Trophoblast cell (in vitro differentiated cells and primary cell): ENCODE results near the gene SPATC1L. TPM values are rescaled to one million over a fixed set of nuclear protein-coding genes. Genes with fewer than 3 reads are reported as not detected.

Source experiments
- DNase-seq, 2 donors: peaks; one replicate each; pipeline ENCODE4 v3.0.0-alpha.2; 2016
- H2AFZ ChIP-seq: 2 replicates; pipeline ENCODE4 v1.6.1; 2013; ENCODE audit warnings: low read length, moderate library complexity, mild to moderate bottlenecking; ENCODE audit not compliant: insufficient read depth, poor library complexity
- H2AK5ac ChIP-seq: 2 replicates; pipeline ENCODE4 v1.6.1; 2013; ENCODE audit warnings: mild to moderate bottlenecking, low read length
- H2BK120ac ChIP-seq: 2 replicates; pipeline ENCODE4 v1.6.1; 2013; ENCODE audit warnings: low read length, mild to moderate bottlenecking, moderate library complexity; ENCODE audit not compliant: insufficient read depth, poor library complexity
- H2BK12ac ChIP-seq: 2 replicates; pipeline ENCODE4 v1.6.1; 2013; ENCODE audit warnings: mild to moderate bottlenecking, low read length, moderate library complexity
- H2BK5ac ChIP-seq: 2 replicates; pipeline ENCODE4 v1.6.1; 2013; ENCODE audit warnings: low read length, low read depth, moderate library complexity, mild to moderate bottlenecking; ENCODE audit not compliant: poor library complexity
- H3K14ac ChIP-seq: 2 replicates; pipeline ENCODE4 v1.6.1; 2013; ENCODE audit warnings: mild to moderate bottlenecking, low read length
- H3K18ac ChIP-seq: 2 replicates; pipeline ENCODE4 v1.6.1; 2013; ENCODE audit warnings: mild to moderate bottlenecking, low read length
- H3K23ac ChIP-seq: 2 replicates; pipeline ENCODE4 v1.6.1; 2013; ENCODE audit warnings: low read length
- H3K27ac ChIP-seq: 2 replicates; pipeline ENCODE4 v1.5.1; 2013; ENCODE audit warnings: low read depth, mild to moderate bottlenecking, inconsistent platforms, low read length, moderate library complexity
- H3K27me3 ChIP-seq: 2 replicates; pipeline ENCODE4 v1.6.1; 2013; ENCODE audit warnings: inconsistent platforms, mild to moderate bottlenecking, low read length, moderate library complexity; ENCODE audit not compliant: insufficient read depth
- H3K36me3 ChIP-seq, 2 experiments: 1 replicate in 1 of 2; 2 replicates in 1 of 2; pipeline ENCODE4 v1.6.1; 2013; ENCODE audit warnings: low read length in 2 of 2, mild to moderate bottlenecking in 2 of 2, moderate library complexity in 1 of 2; ENCODE audit not compliant: insufficient read depth in 2 of 2, control insufficient read depth in 1 of 2
- H3K4ac ChIP-seq: 2 replicates; pipeline ENCODE4 v1.6.1; 2013; ENCODE audit warnings: low read depth, mild to moderate bottlenecking, low read length, moderate library complexity
- H3K4me1 ChIP-seq, 2 experiments: 1 replicate in 1 of 2; 2 replicates in 1 of 2; pipeline ENCODE4 v1.6.1; 2013; ENCODE audit warnings: low read length in 2 of 2, mild to moderate bottlenecking in 2 of 2, moderate library complexity in 1 of 2; ENCODE audit not compliant: insufficient read depth in 2 of 2, control insufficient read depth in 1 of 2
- H3K4me2 ChIP-seq: 2 replicates; pipeline ENCODE4 v1.6.1; 2013; ENCODE audit warnings: inconsistent platforms, mild to moderate bottlenecking, low read length, moderate library complexity
- H3K4me3 ChIP-seq: 2 replicates; pipeline ENCODE4 v1.5.1; 2013; ENCODE audit warnings: mild to moderate bottlenecking, low read depth, low read length, inconsistent platforms
- H3K79me1 ChIP-seq: one replicate; pipeline ENCODE4 v1.6.1; 2013; ENCODE audit warnings: low read length
- H3K79me2 ChIP-seq: 2 replicates; pipeline ENCODE4 v1.6.1; 2013; ENCODE audit warnings: low read length, mild to moderate bottlenecking; ENCODE audit not compliant: control insufficient read depth, insufficient read depth, poor library complexity
- H3K9ac ChIP-seq: 2 replicates; pipeline ENCODE4 v1.6.1; 2013; ENCODE audit warnings: mild to moderate bottlenecking, low read length
- H3K9me3 ChIP-seq: 2 replicates; pipeline ENCODE4 v1.6.1; 2013; ENCODE audit warnings: low read depth, mild to moderate bottlenecking, control low read depth, inconsistent platforms, low read length; ENCODE audit not compliant: insufficient read depth
- H4K12ac ChIP-seq: 2 replicates; pipeline ENCODE4 v1.6.1; 2013; ENCODE audit warnings: low read depth, mild to moderate bottlenecking, low read length, moderate library complexity
- H4K8ac ChIP-seq: 2 replicates; pipeline ENCODE4 v1.6.1; 2013; ENCODE audit warnings: low read depth, mild to moderate bottlenecking, low read length, moderate library complexity
- H4K91ac ChIP-seq: one replicate; pipeline ENCODE4 v1.6.1; 2013; ENCODE audit warnings: low read depth, mild to moderate bottlenecking, low read length, moderate library complexity
- WGBS: extraction: QIAGEN DNeasy Blood & Tissue Kit; methylation state at CpG from one replicate; pipeline ENCODE4 v1.1.7; 2013; ENCODE audit warnings: missing lambda C conversion rate; ENCODE audit not compliant: insufficient read length, insufficient coverage; ENCODE audit errors: extremely low coverage; 5-methylcytosine and 5-hydroxymethylcytosine counted together
- polyA plus RNA-seq: library from polyadenylated mRNA; stranded (reverse); fragments of 200-250 nt; gene quantifications from 2 replicates; pipeline ENCODE4 v1.2.3, GENCODE V29; 2013

Gene SPATC1L
- polyA plus RNA-seq, result 22.3 and 23.2 TPM in 2 replicates

DNA sequence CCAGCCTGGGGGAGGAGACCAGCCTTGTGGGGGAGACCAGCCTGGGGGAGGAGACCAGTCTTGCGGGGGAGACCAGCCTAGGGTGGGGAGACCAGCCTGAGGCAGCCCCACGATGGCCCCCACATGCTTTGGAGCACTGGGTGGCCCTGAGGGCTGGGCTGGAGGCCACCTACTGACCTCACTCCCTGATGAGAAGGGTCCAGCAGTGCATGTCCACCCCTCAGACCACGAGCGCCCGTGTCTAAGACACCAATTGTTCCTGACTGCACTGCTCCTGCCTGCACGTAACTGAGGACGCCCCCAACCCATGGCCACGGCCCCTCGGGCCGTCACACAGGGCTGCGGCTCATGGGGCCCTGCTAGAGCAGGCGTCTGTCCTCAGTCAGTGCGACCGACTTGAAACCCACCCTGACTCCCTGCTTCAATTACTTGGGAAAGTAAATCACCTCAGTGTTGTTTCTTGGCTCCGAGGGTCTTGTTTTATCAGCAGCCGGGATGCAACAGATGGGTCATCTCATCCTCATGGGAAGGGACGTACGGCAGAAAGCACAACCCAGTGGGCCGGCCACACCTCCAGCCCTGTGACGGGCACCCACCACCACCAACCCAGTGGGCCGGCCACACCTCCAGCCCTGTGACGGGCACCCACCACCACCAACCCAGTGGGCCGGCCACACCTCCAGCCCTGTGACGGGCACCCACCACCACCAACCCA is at the start of gene SPATC1L:
TSS of gene SPATC1L (minus strand) at position 550 of the 715 bp plus-strand sequence. CDS start 1,643 bp downstream, outside the sequence.
- WGBS, result no CpG with 5 or more reads among the region's 24 CpGs
- Histone ChIP-seq H3K9ac (peak within 1 kb of the TSS; percentile 30), H3K23ac (no peak within 1 kb of the TSS), H3K14ac (peak within 1 kb of the TSS; percentile 83), H3K4me3 (peak within 1 kb of the TSS; percentile 74), H2BK12ac (no peak within 1 kb of the TSS), H3K18ac (peak within 1 kb of the TSS; percentile 78), H2AFZ (peak within 1 kb of the TSS; percentile 72), H4K12ac (peak within 1 kb of the TSS; percentile 57), H3K9me3 (peaks cover 2% of the 10 kb centered on the region), H4K91ac (peak within 1 kb of the TSS; percentile 88), H4K8ac (peak within 1 kb of the TSS; percentile 90), H3K79me1 (peaks cover 9% of the 10 kb centered on the region), H2BK5ac (peak within 1 kb of the TSS; percentile 87), H3K4me1 (peaks cover 8 to 12% of the 10 kb centered on the region in 2 experiments), H3K36me3 (peaks cover 2% of the 10 kb centered on the region in 2 experiments), H2BK120ac (peak within 1 kb of the TSS; percentile 61), H3K79me2 (peaks cover 6% of the 10 kb centered on the region), H3K4me2 (peak within 1 kb of the TSS; percentile 92), H2AK5ac (peak within 1 kb of the TSS; percentile 2), H3K27me3 (no peaks in the 10 kb centered on the region), H3K27ac (peak within 1 kb of the TSS; percentile 50), H3K4ac (peak within 1 kb of the TSS; percentile 39)
- DNase-seq, result no peak

- no peak overlapping the region for H4K12ac ChIP-seq
- H4K91ac ChIP-seq, result peak overlapping the region; percentile 92
- H3K4me1 ChIP-seq, result peaks cover 11 to 15% of the 10 kb centered on the region in 2 experiments
- H3K27ac ChIP-seq, result no peak overlapping the region
- H3K36me3 ChIP-seq, result peaks cover 13 to 25% of the 10 kb centered on the region in 2 experiments
- H3K4me3 ChIP-seq, result peak overlapping the region; percentile 77
- H3K79me1 ChIP-seq, result peaks cover 13% of the 10 kb centered on the region
- no peak overlapping the region for H2AFZ ChIP-seq
- H2BK5ac ChIP-seq, result no peak overlapping the region
- no peak overlapping the region for H3K18ac ChIP-seq
- peaks cover 8% of the 10 kb centered on the region for H3K9me3 ChIP-seq
- H2BK120ac ChIP-seq, result no peak overlapping the region
- no peaks in the 10 kb centered on the region for H3K27me3 ChIP-seq
- DNase-seq, result no peak
- H2BK12ac ChIP-seq, result no peak overlapping the region
- H3K9ac ChIP-seq, result no peak overlapping the region
- H3K14ac ChIP-seq, result peak overlapping the region; percentile 91
- peaks cover 16% of the 10 kb centered on the region for H3K79me2 ChIP-seq
- H3K23ac ChIP-seq, result no peak overlapping the region
- WGBS, result no CpG with 5 or more reads among the region's 6 CpGs
- H3K4ac ChIP-seq, result peak overlapping the region; percentile 40
- peak overlapping the region; percentile 84 for H3K4me2 ChIP-seq
- H4K8ac ChIP-seq, result peak overlapping the region; percentile 88
- no peak overlapping the region for H2AK5ac ChIP-seq
These were observed 45.6 kb upstream of the SPATC1L start for GRCh38 chr21:46229923-46230260.

DNA sequence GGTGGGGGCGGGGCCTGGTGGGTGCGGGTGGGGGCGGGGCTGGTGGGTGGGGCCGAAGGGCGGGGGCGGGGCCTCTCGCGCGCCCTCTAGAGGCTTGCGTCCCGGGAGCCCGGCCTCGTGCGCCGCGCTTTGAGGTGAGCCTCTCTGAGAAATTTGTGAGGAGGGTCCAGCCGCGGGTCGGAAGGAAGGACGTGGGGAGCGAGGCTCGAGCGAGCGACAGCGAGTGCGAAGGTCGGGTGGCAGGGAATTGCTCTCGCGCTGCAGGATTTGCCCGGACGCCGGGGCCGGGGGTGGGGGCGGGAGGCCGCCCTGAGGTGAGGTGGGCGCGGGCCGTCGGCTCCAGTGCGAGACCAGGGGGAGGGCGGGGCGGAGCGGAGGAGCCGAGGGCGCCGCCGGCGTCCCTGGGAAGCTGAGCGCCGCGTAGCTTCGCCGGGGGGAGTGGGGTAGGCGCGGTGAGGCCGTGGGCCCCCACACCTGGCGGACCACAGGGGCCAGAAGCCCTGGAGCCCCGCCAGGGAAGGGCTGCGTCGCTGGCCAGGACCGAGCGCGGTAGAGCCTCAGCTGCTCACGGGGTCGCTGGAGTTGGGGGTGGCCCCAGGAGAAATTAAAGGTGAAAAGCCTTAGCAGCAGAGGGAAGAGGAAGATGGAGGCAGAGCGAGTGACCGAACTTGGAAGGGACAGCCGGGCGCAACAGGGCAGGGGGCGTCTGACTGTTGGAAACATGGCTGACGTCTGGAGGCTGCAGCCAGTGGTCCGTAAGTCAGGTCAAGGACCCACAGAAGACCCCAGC is 45.1 kb upstream of the SPATC1L start:
- H3K14ac ChIP-seq, result peak overlapping the region; percentile 91
- H2BK120ac ChIP-seq, result peak overlapping the region; percentile 82
- H3K18ac ChIP-seq, result peak overlapping the region; percentile 91
- peak overlapping the region; percentile 80 for H2AK5ac ChIP-seq
- H4K91ac ChIP-seq, result peak overlapping the region; percentile 92
- peak overlapping the region; percentile 87 for H2AFZ ChIP-seq
- peak overlapping the region; percentile 85 for H3K27ac ChIP-seq
- peak overlapping the region; percentile 71 for H2BK5ac ChIP-seq
- peaks cover 13% of the 10 kb centered on the region for H3K79me1 ChIP-seq
- H3K79me2 ChIP-seq, result peaks cover 19% of the 10 kb centered on the region
- peak overlapping the region; percentile 88 for H4K8ac ChIP-seq
- H3K27me3 ChIP-seq, result no peaks in the 10 kb centered on the region
- H3K9me3 ChIP-seq, result peaks cover 8% of the 10 kb centered on the region
- H3K36me3 ChIP-seq, result peaks cover 8 to 19% of the 10 kb centered on the region in 2 experiments
- H3K4me2 ChIP-seq, result peak overlapping the region; percentile 84
- peak overlapping the region; percentile 77 for H3K4me3 ChIP-seq
- peak overlapping the region; percentile 83 for H3K4ac ChIP-seq
- H4K12ac ChIP-seq, result peak overlapping the region; percentile 72
- H3K23ac ChIP-seq, result no peak overlapping the region
- no CpG with 5 or more reads among the region's 72 CpGs for WGBS
- H3K4me1 ChIP-seq, result peaks cover 14 to 18% of the 10 kb centered on the region in 2 experiments
- DNase-seq, result no peak
- peak overlapping the region; percentile 51 for H2BK12ac ChIP-seq
- H3K9ac ChIP-seq, result peak overlapping the region; percentile 87

DNA sequence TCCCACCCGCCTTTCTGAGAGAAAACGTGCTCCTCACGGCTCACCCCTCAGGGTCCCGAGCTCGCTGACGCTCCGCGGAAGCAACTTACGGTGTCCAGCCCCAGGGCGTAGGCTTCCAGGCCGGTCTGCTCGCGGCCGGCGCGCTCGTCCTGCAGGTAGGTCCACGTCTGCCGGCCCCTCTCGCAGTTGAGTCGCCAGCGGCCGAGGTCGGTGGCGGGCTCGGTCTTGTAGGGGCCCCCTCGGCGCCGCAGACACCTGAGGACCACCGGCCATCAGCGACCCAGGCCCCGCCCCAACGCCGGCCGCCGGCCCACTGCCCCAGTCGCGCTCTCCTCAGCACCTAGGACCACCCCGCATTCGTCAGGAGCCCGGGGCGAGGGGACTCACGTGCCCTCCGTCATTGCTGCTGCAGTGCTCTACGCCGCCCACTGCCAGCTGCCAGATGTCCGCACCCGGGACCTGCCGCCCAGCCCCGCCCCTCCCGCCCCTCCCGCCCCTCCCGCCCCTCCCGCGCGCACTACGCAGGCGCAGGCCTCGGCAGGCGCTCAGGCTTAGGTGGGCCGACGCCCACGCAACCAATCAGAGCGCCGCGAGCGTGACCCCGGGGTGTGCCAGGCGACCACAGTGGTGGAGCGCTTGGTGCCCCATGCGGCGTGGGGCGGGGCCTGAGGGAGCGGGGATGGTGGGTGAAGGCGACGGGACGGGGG is 44.2 kb upstream of the SPATC1L start, which contains the start of gene LSS:
TSS of gene LSS (minus strand) at position 430 of the 707 bp plus-strand sequence. CDS start at position 401, 29 bp downstream.
- H3K4me2 ChIP-seq, result peak within 1 kb of the TSS; percentile 94
- H2BK12ac ChIP-seq, result peak within 1 kb of the TSS; percentile 51
- H2BK120ac ChIP-seq, result peak within 1 kb of the TSS; percentile 82
- peaks cover 8 to 17% of the 10 kb centered on the region in 2 experiments for H3K36me3 ChIP-seq
- no peaks in the 10 kb centered on the region for H3K27me3 ChIP-seq
- peak within 1 kb of the TSS; percentile 72 for H4K12ac ChIP-seq
- H3K4ac ChIP-seq, result peak within 1 kb of the TSS; percentile 83
- peak within 1 kb of the TSS; percentile 91 for H3K14ac ChIP-seq
- peaks cover 15 to 19% of the 10 kb centered on the region in 2 experiments for H3K4me1 ChIP-seq
- H4K8ac ChIP-seq, result peak within 1 kb of the TSS; percentile 88
- H2AK5ac ChIP-seq, result peak within 1 kb of the TSS; percentile 88
- peak within 1 kb of the TSS; percentile 98 for H3K4me3 ChIP-seq
- H2AFZ ChIP-seq, result peak within 1 kb of the TSS; percentile 87
- H3K79me2 ChIP-seq, result peaks cover 20% of the 10 kb centered on the region
- H2BK5ac ChIP-seq, result peak within 1 kb of the TSS; percentile 90
- H3K27ac ChIP-seq, result peak within 1 kb of the TSS; percentile 85
- DNase-seq, result peak; percentile 93 to 99
- H3K9ac ChIP-seq, result peak within 1 kb of the TSS; percentile 90
- H3K79me1 ChIP-seq, result peaks cover 13% of the 10 kb centered on the region
- peak within 1 kb of the TSS; percentile 92 for H4K91ac ChIP-seq
- peak within 1 kb of the TSS; percentile 91 for H3K18ac ChIP-seq
- H3K9me3 ChIP-seq, result peaks cover 8% of the 10 kb centered on the region
- no CpG with 5 or more reads among the region's 77 CpGs for WGBS
- no peak within 1 kb of the TSS for H3K23ac ChIP-seq
